A549 (cell line): ENCODE data around the gene RAD51B. TPM values are rescaled to one million over a fixed set of nuclear protein-coding genes. Genes with fewer than 3 reads are reported as not detected.
A peak's percentile ranks its signal among the peaks of the same experiment; 100 is the strongest.

Experiments
- ATAC-seq, 2 experiments: fragments of 200-7000 bp in 1 of 2; fragments of >200 bp in 1 of 2; cut with Nextera tagmentation in 1 of 2; cut with Tn5 transposase in 1 of 2; 3 replicates each; pipeline versions ENCODE4 v1.8.0 to v1.9.1; 2018 to 2020; ENCODE audit warnings: mild to moderate bottlenecking in 1 of 2, moderate library complexity in 1 of 2
- CTCF ChIA-PET: fragments of 300-600 bp; sonication (Branson Sonifier 250); formaldehyde crosslinking; extraction: SDS; loops from one replicate; lab custom pipeline; 2021; ENCODE audit warnings: antibody characterized with exemption, inconsistent platforms; lab: Yijun Ruan, JAX
- POLR2A ChIA-PET: fragments of 350-600 bp; formaldehyde crosslinking; extraction: SDS; loops from one replicate; lab custom pipeline; 2021; ENCODE audit warnings: antibody characterized with exemption, inconsistent platforms; lab: Yijun Ruan, JAX
- DNase-seq, 2 experiments: peaks; one replicate each; pipeline versions ENCODE4 v3.0.0 to v3.0.0-alpha.2; 2011 to 2016; ENCODE audit warnings: low read depth in 1 of 2, low spot score in 1 of 2
- FAIRE-seq: peaks from 2 replicates; lab custom pipeline; 2011; peaks lifted over from hg19 to GRCh38; lab: Jason Lieb, UNC
- H3K27ac ChIP-seq, 2 experiments: fragments of >200 bp; sonication (Bioruptor Twin); formaldehyde crosslinking; 3 replicates each; pipeline ENCODE4 v1.5.1; 2016 to 2017
- H3K4me1 ChIP-seq: fragments of >200 bp; sonication (Bioruptor Twin); formaldehyde crosslinking; 3 replicates; pipeline ENCODE4 v1.6.1; 2016
- H3K4me2 ChIP-seq: fragments of >200 bp; sonication (Bioruptor Twin); formaldehyde crosslinking; 3 replicates; pipeline ENCODE4 v1.6.1; 2016
- H3K4me3 ChIP-seq: fragments of >200 bp; sonication (Bioruptor Twin); formaldehyde crosslinking; 3 replicates; pipeline ENCODE4 v1.5.1; 2016
- H3K9me3 ChIP-seq: fragments of >200 bp; sonication (Bioruptor Twin); formaldehyde crosslinking; 3 replicates; pipeline ENCODE4 v1.6.1; 2016
- ATOH8 ChIP-seq: fragments of 250-450 bp; sonication (Bioruptor Pico); IDR thresholded peaks from 2 replicates; pipeline ENCODE4 v1.5.0; 2020; ENCODE audit warnings: low read depth, mild to moderate bottlenecking, moderate library complexity
- BCL3 ChIP-seq: fragments of >200 bp; sonication (Bioruptor Twin); formaldehyde crosslinking; IDR thresholded peaks from 3 replicates; pipeline ENCODE4 v1.6.1; 2016
- EP300 ChIP-seq, 2 experiments: fragments of >200 bp; sonication (Bioruptor Twin); formaldehyde crosslinking; IDR thresholded peaks; 2 replicates in 1 of 2; 3 replicates in 1 of 2; pipeline ENCODE4 v1.6.1; 2016 to 2017
- HOXB13 ChIP-seq: fragments of 250-450 bp; sonication (Bioruptor Pico); IDR thresholded peaks from 2 replicates; pipeline ENCODE4 v1.5.0; 2020; ENCODE audit warnings: low read depth, mild to moderate bottlenecking, moderate library complexity
- KDM1A ChIP-seq: fragments of 200-600 bp; sonication (generic); IDR thresholded peaks from 2 replicates; pipeline ENCODE4 v1.6.1; 2016; ENCODE audit warnings: low read depth, mild to moderate bottlenecking
- MAFK ChIP-seq: fragments of 450-650 bp; IDR thresholded peaks from 2 replicates; pipeline ENCODE4 v1.6.1; 2014; ENCODE audit not compliant: partially characterized antibody
- MAZ ChIP-seq: fragments of 150-350 bp; IDR thresholded peaks from 2 replicates; pipeline ENCODE4 v1.6.1; 2014; ENCODE audit warnings: antibody characterized with exemption, low read depth, low read length, borderline replicate concordance
- MYC ChIP-seq: IDR thresholded peaks from 2 replicates; pipeline ENCODE4 v1.6.1; 2012; ENCODE audit warnings: mild to moderate bottlenecking, inconsistent platforms, low read length, improper control_type of control experiment, borderline replicate concordance
- NPAS2 ChIP-seq: fragments of 250-450 bp; sonication (Bioruptor Pico); IDR thresholded peaks from 2 replicates; pipeline ENCODE4 v1.8.0; 2022; ENCODE audit warnings: mild to moderate bottlenecking, moderate library complexity, borderline replicate concordance
- RARB ChIP-seq: fragments of 250-450 bp; sonication (Bioruptor Pico); IDR thresholded peaks from 2 replicates; pipeline ENCODE4 v1.8.0; 2021; ENCODE audit warnings: mild to moderate bottlenecking, moderate library complexity
- RCOR1 ChIP-seq: fragments of 150-350 bp; IDR thresholded peaks from 2 replicates; pipeline ENCODE4 v1.6.1; 2014; ENCODE audit warnings: antibody characterized with exemption, low read length, low read depth
- TFCP2L1 ChIP-seq: fragments of 250-450 bp; sonication (Bioruptor Pico); IDR thresholded peaks from 2 replicates; pipeline ENCODE4 v1.5.0; 2021; ENCODE audit warnings: mild to moderate bottlenecking
- WGBS: methylation state at CpG from one replicate; pipeline ENCODE4 v1.1.6; 2017; ENCODE audit errors: missing lambda C conversion rate; 5-methylcytosine and 5-hydroxymethylcytosine counted together
- polyA plus RNA-seq, 4 experiments: library from polyadenylated mRNA; depleted of rRNA in 3 of 4; stranded (reverse); fragments of >200 nt; fragmentation: RNase III in 1 of 4; extraction: RNeasy Plus Mini Kit Qiagen cat#74134 plus additional on column Dnase treatment in 1 of 4; gene quantifications; 2 replicates in 3 of 4; 3 replicates in 1 of 4; pipeline ENCODE4 v1.2.3, GENCODE V29; 2011 to 2017
- TF ChIP-seq, protein P1 (sequence below): fragments of 450-650 bp; IDR thresholded peaks from 2 replicates; pipeline ENCODE4 v1.6.1; 2014; ENCODE audit warnings: antibody characterized with exemption
- TF ChIP-seq, protein P2 (sequence below): IDR thresholded peaks from 2 replicates; pipeline ENCODE4 v1.6.1; 2012
- TF ChIP-seq, protein P3 (sequence below): fragments of >200 bp; sonication (Bioruptor Twin); formaldehyde crosslinking; IDR thresholded peaks from 3 replicates; pipeline ENCODE4 v1.5.1; 2016
- TF ChIP-seq, protein P4 (sequence below): fragments of >200 bp; sonication (Bioruptor Twin); formaldehyde crosslinking; IDR thresholded peaks from 2 replicates; pipeline ENCODE4 v1.6.1; 2016

Gene RAD51B
- polyA plus RNA-seq, 2 of the 4 experiments (the other 2 are of a cell fraction) = 7.2 to 10.8 TPM

GRCh38 chr14:68482018-68482417, 662.4 kb downstream of the RAD51B start:
- FAIRE-seq = no peak
- DNase-seq = no peak
- POLR2A ChIA-PET = no interaction called here
- Histone ChIP-seq H3K4me1 (peaks cover 29% of the 10 kb centered on the region), H3K4me3 (no peak overlapping the region), H3K4me2 (no peak overlapping the region), H3K9me3 (no peaks in the 10 kb centered on the region), H3K27ac (peak overlapping the region; percentile 29 to 32; a peak in 3 of 6 replicates)
- no peak for ATAC-seq
- WGBS = 94% methylated on average over 2 of the region's 2 CpGs
- TF ChIP-seq MAFK = no peak
- TF ChIP-seq, protein P1, sequence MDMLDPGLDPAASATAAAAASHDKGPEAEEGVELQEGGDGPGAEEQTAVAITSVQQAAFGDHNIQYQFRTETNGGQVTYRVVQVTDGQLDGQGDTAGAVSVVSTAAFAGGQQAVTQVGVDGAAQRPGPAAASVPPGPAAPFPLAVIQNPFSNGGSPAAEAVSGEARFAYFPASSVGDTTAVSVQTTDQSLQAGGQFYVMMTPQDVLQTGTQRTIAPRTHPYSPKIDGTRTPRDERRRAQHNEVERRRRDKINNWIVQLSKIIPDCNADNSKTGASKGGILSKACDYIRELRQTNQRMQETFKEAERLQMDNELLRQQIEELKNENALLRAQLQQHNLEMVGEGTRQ = no peak
- no peak for TF ChIP-seq KDM1A
- no peak for TF ChIP-seq MAZ
- no peak for TF ChIP-seq ATOH8 (CRISPR knock-in tag)
- TF ChIP-seq BCL3 = no peak
- no peak for TF ChIP-seq TFCP2L1 (CRISPR knock-in tag)
- no peak for TF ChIP-seq HOXB13 (CRISPR knock-in tag)
- TF ChIP-seq, protein P2, sequence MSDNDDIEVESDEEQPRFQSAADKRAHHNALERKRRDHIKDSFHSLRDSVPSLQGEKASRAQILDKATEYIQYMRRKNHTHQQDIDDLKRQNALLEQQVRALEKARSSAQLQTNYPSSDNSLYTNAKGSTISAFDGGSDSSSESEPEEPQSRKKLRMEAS = no peak
- CTCF ChIA-PET = interaction anchor here (0.6 kb wide), 1 partner anchor 51 kb away, joined by 3 read pairs; no protein-coding TSS in a partner anchor

- H3K4me3 ChIP-seq = no peak overlapping the region
- ChIA-PET POLR2A (no interaction called here), CTCF (interaction anchor here (2.1 kb wide), 1 partner anchor 234 kb away, joined by 7 read pairs; no protein-coding TSS in a partner anchor)
- ATAC-seq (no peak), FAIRE-seq (no peak), DNase-seq (no peak)
- no peak overlapping the region for H3K4me2 ChIP-seq
- peak overlapping the region; percentile 29 to 32; a peak in 4 of 6 replicates for H3K27ac ChIP-seq
- peaks cover 34% of the 10 kb centered on the region for H3K4me1 ChIP-seq
- WGBS = 100% methylated on average over 1 of the region's 1 CpG
- TF ChIP-seq RCOR1 = no peak
- TF ChIP-seq RARB (CRISPR knock-in tag) = no peak
- no peak for TF ChIP-seq NPAS2 (CRISPR knock-in tag)
- TF ChIP-seq, protein P3, sequence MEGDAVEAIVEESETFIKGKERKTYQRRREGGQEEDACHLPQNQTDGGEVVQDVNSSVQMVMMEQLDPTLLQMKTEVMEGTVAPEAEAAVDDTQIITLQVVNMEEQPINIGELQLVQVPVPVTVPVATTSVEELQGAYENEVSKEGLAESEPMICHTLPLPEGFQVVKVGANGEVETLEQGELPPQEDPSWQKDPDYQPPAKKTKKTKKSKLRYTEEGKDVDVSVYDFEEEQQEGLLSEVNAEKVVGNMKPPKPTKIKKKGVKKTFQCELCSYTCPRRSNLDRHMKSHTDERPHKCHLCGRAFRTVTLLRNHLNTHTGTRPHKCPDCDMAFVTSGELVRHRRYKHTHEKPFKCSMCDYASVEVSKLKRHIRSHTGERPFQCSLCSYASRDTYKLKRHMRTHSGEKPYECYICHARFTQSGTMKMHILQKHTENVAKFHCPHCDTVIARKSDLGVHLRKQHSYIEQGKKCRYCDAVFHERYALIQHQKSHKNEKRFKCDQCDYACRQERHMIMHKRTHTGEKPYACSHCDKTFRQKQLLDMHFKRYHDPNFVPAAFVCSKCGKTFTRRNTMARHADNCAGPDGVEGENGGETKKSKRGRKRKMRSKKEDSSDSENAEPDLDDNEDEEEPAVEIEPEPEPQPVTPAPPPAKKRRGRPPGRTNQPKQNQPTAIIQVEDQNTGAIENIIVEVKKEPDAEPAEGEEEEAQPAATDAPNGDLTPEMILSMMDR = no peak
- no peak for TF ChIP-seq EP300 (IDR thresholded peaks at IDR 0.05)
- H3K9me3 ChIP-seq = no peaks in the 10 kb centered on the region
Measured at GRCh38 chr14:68482772-68483395, 663.3 kb downstream of the RAD51B start.

DNA sequence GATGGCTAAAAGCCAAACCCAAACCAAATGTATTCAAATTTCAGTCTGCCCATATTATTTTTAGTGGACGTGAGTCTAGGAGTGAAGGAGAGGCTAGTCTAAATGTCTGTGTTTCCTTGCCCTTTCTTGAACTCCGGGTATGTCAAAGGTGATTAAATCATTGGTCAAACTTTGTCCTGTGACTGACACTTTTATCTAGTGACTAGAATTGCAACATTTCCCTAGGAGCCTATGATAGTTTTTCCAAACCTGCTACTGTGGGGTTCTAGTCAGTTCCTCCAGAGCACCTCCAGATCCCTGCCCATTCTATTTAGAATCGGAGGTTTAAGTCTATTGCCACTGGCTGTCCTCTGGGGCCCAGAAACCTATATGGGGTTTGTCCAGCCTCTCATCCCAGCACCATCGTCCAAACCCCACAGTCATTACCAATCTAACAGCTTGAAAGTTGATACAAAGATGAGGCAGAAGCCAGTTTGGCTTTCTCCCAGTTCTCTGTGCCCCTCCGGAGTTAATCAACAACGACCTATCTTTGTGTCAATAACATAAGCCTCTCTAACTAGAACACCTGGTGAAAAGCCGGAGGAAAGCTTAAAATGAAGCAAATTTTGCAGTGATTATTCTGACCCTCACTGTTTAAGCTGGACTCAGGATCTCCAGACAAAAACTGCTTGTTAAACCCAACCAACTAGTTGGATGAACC, 666.6 kb downstream of the RAD51B start:
- FAIRE-seq (no peak), DNase-seq (no peak), ATAC-seq (no peak)
- Histone ChIP-seq H3K4me3 (no peak overlapping the region), H3K4me1 (peaks cover 28% of the 10 kb centered on the region), H3K9me3 (no peaks in the 10 kb centered on the region), H3K27ac (peak overlapping the region; percentile 53 to 64; a peak in 5 of 6 replicates), H3K4me2 (peak overlapping the region; percentile 24; the same call in 2 of the 3 replicates)
- CTCF ChIA-PET = interaction anchor here (1.2 kb wide), 1 partner anchor 32 kb away, joined by 3 read pairs; no protein-coding TSS in a partner anchor
- POLR2A ChIA-PET = interaction anchor here (0.6 to 0.8 kb wide), 2 partner anchors 197 to 307 kb away, joined by 4 to 8 read pairs; partner anchors contain the start of gene ZFP36L1
- TF ChIP-seq, protein P4, sequence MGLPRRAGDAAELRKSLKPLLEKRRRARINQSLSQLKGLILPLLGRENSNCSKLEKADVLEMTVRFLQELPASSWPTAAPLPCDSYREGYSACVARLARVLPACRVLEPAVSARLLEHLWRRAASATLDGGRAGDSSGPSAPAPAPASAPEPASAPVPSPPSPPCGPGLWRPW = no peak
- TF ChIP-seq MYC (no peak), RARB (CRISPR knock-in tag) (no peak)
- 60% methylated on average over 7 of the region's 7 CpGs for WGBS
